Osteoblast (primary cell): ENCODE measurements around the gene C16orf86. TPM values are rescaled to one million over a fixed set of nuclear protein-coding genes. Genes with fewer than 3 reads are reported as not detected.

Experiments
- DNase-seq: peaks from one replicate; pipeline ENCODE4 v3.0.0; 2011; ENCODE audit warnings: low spot score, mixed read lengths; ENCODE audit not compliant: insufficient read length; ENCODE audit errors: missing footprints
- H2AFZ ChIP-seq: 2 replicates; pipeline ENCODE4 v1.6.0; 2011; ENCODE audit warnings: mild to moderate bottlenecking, low read length
- H3K27ac ChIP-seq: 2 replicates; pipeline ENCODE4 v1.5.1; 2011; ENCODE audit warnings: mild to moderate bottlenecking, low read depth, low read length, moderate library complexity
- H3K27me3 ChIP-seq: 2 replicates; pipeline ENCODE4 v1.6.0; 2012; ENCODE audit warnings: mild to moderate bottlenecking, control low read depth, inconsistent platforms, low read length, moderate library complexity; ENCODE audit not compliant: insufficient read depth
- H3K36me3 ChIP-seq: 2 replicates; pipeline ENCODE4 v1.5.1; 2011; ENCODE audit warnings: mild to moderate bottlenecking, low read length, control low read depth, moderate library complexity; ENCODE audit not compliant: insufficient read depth
- H3K4me1 ChIP-seq: 2 replicates; pipeline ENCODE4 v1.5.1; 2011; ENCODE audit warnings: mild to moderate bottlenecking, low read length, control low read depth, moderate library complexity; ENCODE audit not compliant: insufficient read depth
- H3K4me2 ChIP-seq: 2 replicates; pipeline ENCODE4 v1.6.0; 2011; ENCODE audit warnings: mild to moderate bottlenecking, low read length; ENCODE audit not compliant: insufficient read depth
- H3K4me3 ChIP-seq: fragments of 200-600 bp; sonication (generic); 3 replicates; pipeline ENCODE4 v1.5.1; 2012; ENCODE audit warnings: mild to moderate bottlenecking, low read length, inconsistent platforms; ENCODE audit not compliant: insufficient read depth
- H3K79me2 ChIP-seq: 2 replicates; pipeline ENCODE4 v1.6.0; 2012; ENCODE audit warnings: mild to moderate bottlenecking, low read length, control low read depth, inconsistent platforms; ENCODE audit not compliant: insufficient read depth
- H3K9me3 ChIP-seq: 2 replicates; pipeline ENCODE4 v1.5.1; 2011; ENCODE audit warnings: low read depth, low read length, control low read depth
- H4K20me1 ChIP-seq: 2 replicates; pipeline ENCODE4 v1.6.0; 2012; ENCODE audit warnings: mild to moderate bottlenecking, low read length, control low read depth; ENCODE audit not compliant: insufficient read depth
- CTCF ChIP-seq: IDR thresholded peaks from 2 replicates; pipeline ENCODE4 v1.5.1; 2011; ENCODE audit warnings: mild to moderate bottlenecking, low read depth, low read length, moderate library complexity; ENCODE audit errors: extremely low read depth
- total RNA-seq: library from RNA; depleted of rRNA; stranded (reverse); fragments of >200 nt; gene quantifications from 2 replicates; pipeline ENCODE4 v1.2.3, GENCODE V29; 2012

Gene C16orf86
- total RNA-seq, 1 donor: 6.9 TPM

DNA sequence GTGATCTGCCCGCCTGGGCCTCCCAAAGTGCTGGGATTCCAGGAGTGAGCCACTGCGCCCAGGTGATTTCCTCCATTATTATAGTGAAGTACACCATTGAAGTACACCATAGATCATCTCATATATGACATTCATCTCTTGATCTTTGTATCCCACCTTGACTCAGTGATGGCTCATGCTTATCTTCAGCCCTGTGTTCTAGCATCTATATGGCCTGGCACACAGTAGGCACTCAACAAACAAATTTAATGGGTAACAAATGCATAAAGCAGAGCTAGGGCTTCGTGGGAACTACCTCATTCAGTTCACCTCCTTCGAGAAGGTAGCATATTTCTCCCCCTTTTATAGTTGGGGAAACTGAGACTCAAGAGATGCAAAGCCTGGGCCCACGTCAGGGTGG lies 1.0 kb upstream of the C16orf86 start:
- H2AFZ ChIP-seq: peak overlapping the region; percentile 35
- H3K4me3 ChIP-seq: peak overlapping the region; percentile 85
- H3K4me2 ChIP-seq: peak overlapping the region; percentile 85
- H4K20me1 ChIP-seq: no peaks in the 10 kb centered on the region
- peak; percentile 59 for DNase-seq
- H3K27me3 ChIP-seq: no peaks in the 10 kb centered on the region
- H3K36me3 ChIP-seq: peaks cover 5% of the 10 kb centered on the region
- TF ChIP-seq CTCF: no peak
- H3K4me1 ChIP-seq: peaks cover 15% of the 10 kb centered on the region
- H3K79me2 ChIP-seq: peaks cover 4% of the 10 kb centered on the region
- H3K9me3 ChIP-seq: no peaks in the 10 kb centered on the region
- H3K27ac ChIP-seq: peak overlapping the region; percentile 43

DNA sequence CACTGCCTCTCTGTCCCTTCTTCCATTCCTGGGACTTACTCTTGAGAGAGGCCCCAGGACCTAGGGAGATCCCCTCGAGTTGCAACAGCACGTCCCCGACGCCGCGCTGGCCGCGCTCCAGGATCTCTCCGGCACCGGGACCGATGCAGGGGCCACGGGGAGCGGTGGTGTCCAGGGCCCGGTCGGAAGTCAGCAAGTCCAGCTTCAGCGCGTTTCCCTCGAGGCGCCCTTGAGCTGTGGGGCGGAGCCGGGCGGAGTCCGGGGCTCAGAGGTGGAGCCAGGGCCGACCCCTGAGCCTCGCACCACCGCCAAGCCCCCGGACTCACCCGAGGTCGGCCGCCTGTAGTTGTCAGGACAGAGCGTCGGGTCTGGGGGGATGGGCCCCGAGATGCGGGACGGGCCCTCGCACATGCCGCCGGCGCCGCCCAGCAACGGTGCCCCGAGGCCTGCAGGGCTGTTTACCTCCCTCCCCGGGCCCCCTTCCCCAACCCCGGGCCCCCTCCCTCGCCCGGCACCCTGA lies 522 bp upstream of the C16orf86 start:
- peaks cover 15% of the 10 kb centered on the region for H3K4me1 ChIP-seq
- H3K27ac ChIP-seq: peak overlapping the region; percentile 73
- peaks cover 4% of the 10 kb centered on the region for H3K79me2 ChIP-seq
- no peak for TF ChIP-seq CTCF
- H3K4me2 ChIP-seq: peak overlapping the region; percentile 85
- H3K9me3 ChIP-seq: no peaks in the 10 kb centered on the region
- H4K20me1 ChIP-seq: no peaks in the 10 kb centered on the region
- peaks cover 5% of the 10 kb centered on the region for H3K36me3 ChIP-seq
- H3K4me3 ChIP-seq: peak overlapping the region; percentile 85
- peak; percentile 94 for DNase-seq
- peak overlapping the region; percentile 35 for H2AFZ ChIP-seq
- no peaks in the 10 kb centered on the region for H3K27me3 ChIP-seq

- H3K27me3 ChIP-seq: no peaks in the 10 kb centered on the region
- no peaks in the 10 kb centered on the region for H3K9me3 ChIP-seq
- H3K27ac ChIP-seq: peak overlapping the region; percentile 73
- H3K4me1 ChIP-seq: peaks cover 15% of the 10 kb centered on the region
- TF ChIP-seq CTCF: no peak
- H3K36me3 ChIP-seq: peaks cover 3% of the 10 kb centered on the region
- H4K20me1 ChIP-seq: no peaks in the 10 kb centered on the region
- peak; percentile 92 for DNase-seq
- peak overlapping the region; percentile 85 for H3K4me3 ChIP-seq
- H3K79me2 ChIP-seq: peaks cover 4% of the 10 kb centered on the region
- peak overlapping the region; percentile 85 for H3K4me2 ChIP-seq
- H2AFZ ChIP-seq: peak overlapping the region; percentile 84
These were observed 821 bp downstream of the C16orf86 start for GRCh38 chr16:67667453-67667816.

GRCh38 chr16:67667817-67668494 lies 1.3 kb downstream of the C16orf86 start:
- H3K4me3 ChIP-seq: peak overlapping the region; percentile 85

More at GRCh38 chr16:67667817-67668494, 1.3 kb downstream of the C16orf86 start:
- H3K79me2 ChIP-seq: peaks cover 4% of the 10 kb centered on the region
- peak overlapping the region; percentile 84 for H2AFZ ChIP-seq
- H3K9me3 ChIP-seq: no peaks in the 10 kb centered on the region
- peaks cover 18% of the 10 kb centered on the region for H3K4me1 ChIP-seq
- peak overlapping the region; percentile 85 for H3K4me2 ChIP-seq
- H3K27ac ChIP-seq: peak overlapping the region; percentile 73
- no peaks in the 10 kb centered on the region for H3K36me3 ChIP-seq
- no peaks in the 10 kb centered on the region for H3K27me3 ChIP-seq
- peaks cover 2% of the 10 kb centered on the region for H4K20me1 ChIP-seq
- peak; percentile 100 for DNase-seq
- TF ChIP-seq CTCF: peak; percentile 94
